DOHH2 (cell line): ENCODE results near the gene NUP93.

ENCODE experiments used
- H3F3A ChIP-seq: fragments of 200-600 bp; sonication (generic), shearing (Covaris generic); 2 replicates; pipeline ENCODE4 v1.6.0; 2016; ENCODE audit warnings: antibody characterized with exemption, mild to moderate bottlenecking; ENCODE audit not compliant: control insufficient read depth, insufficient read depth
- H3K27ac ChIP-seq: fragments of 200-600 bp; sonication (generic); 2 replicates; pipeline ENCODE4 v1.5.1; 2014; ENCODE audit warnings: low read depth, mild to moderate bottlenecking, low read length, moderate library complexity
- H3K27me3 ChIP-seq: fragments of 200-600 bp; sonication (generic); 2 replicates; pipeline ENCODE4 v1.6.1; 2014; ENCODE audit warnings: mild to moderate bottlenecking, low read length, mixed read lengths; ENCODE audit not compliant: control insufficient read depth
- H3K36me3 ChIP-seq: fragments of 200-600 bp; sonication (generic); 2 replicates; pipeline ENCODE4 v1.6.1; 2014; ENCODE audit warnings: mild to moderate bottlenecking, low read length, moderate library complexity, mixed read lengths; ENCODE audit not compliant: control insufficient read depth
- H3K4me1 ChIP-seq: fragments of 200-600 bp; sonication (generic); 2 replicates; pipeline ENCODE4 v1.6.1; 2014; ENCODE audit warnings: mild to moderate bottlenecking, low read length, mixed read lengths; ENCODE audit not compliant: control insufficient read depth
- H3K4me2 ChIP-seq: fragments of 200-600 bp; sonication (generic); 2 replicates; pipeline ENCODE4 v1.6.0; 2014; ENCODE audit warnings: mild to moderate bottlenecking, low read length, moderate library complexity
- H3K4me3 ChIP-seq: fragments of 200-600 bp; sonication (generic); 2 replicates; pipeline ENCODE4 v1.5.1; 2014; ENCODE audit warnings: mild to moderate bottlenecking, low read length, mixed read lengths
- H3K79me2 ChIP-seq: fragments of 200-600 bp; sonication (generic); 2 replicates; pipeline ENCODE4 v1.6.1; 2014; ENCODE audit warnings: mild to moderate bottlenecking, low read length, mixed read lengths; ENCODE audit not compliant: control insufficient read depth
- H3K9me2 ChIP-seq: fragments of 200-600 bp; sonication (generic); replicated peaks from 2 replicates; pipeline ENCODE4 v1.6.1; 2014; ENCODE audit warnings: mild to moderate bottlenecking, low read length, mixed read lengths; ENCODE audit not compliant: control insufficient read depth
- H3K9me3 ChIP-seq: fragments of 200-600 bp; sonication (generic); 2 replicates; pipeline ENCODE4 v1.6.1; 2014; ENCODE audit warnings: antibody characterized with exemption, low read length, mixed read lengths; ENCODE audit not compliant: control insufficient read depth, insufficient read depth
- H4K20me1 ChIP-seq: fragments of 200-600 bp; sonication (generic); 2 replicates; pipeline ENCODE4 v1.6.0; 2014; ENCODE audit warnings: low read depth, mild to moderate bottlenecking, antibody characterized with exemption, low read length, moderate library complexity; ENCODE audit not compliant: control insufficient read depth, insufficient read depth
- EZH2phosphoT487 ChIP-seq: fragments of 200-600 bp; sonication (generic); IDR thresholded peaks from 2 replicates; pipeline ENCODE4 v1.6.1; 2017; ENCODE audit warnings: borderline replicate concordance, mild to moderate bottlenecking, antibody characterized with exemption, low read length, moderate library complexity, mixed read lengths
- TF ChIP-seq, protein P1 (sequence below): fragments of 200-600 bp; sonication (generic); IDR thresholded peaks from one replicate; pipeline ENCODE4 v1.5.1; 2014; ENCODE audit warnings: antibody characterized with exemption, mild to moderate bottlenecking, low read depth, low read length; ENCODE audit not compliant: poor library complexity, severe bottlenecking

The NUP93 gene

DNA sequence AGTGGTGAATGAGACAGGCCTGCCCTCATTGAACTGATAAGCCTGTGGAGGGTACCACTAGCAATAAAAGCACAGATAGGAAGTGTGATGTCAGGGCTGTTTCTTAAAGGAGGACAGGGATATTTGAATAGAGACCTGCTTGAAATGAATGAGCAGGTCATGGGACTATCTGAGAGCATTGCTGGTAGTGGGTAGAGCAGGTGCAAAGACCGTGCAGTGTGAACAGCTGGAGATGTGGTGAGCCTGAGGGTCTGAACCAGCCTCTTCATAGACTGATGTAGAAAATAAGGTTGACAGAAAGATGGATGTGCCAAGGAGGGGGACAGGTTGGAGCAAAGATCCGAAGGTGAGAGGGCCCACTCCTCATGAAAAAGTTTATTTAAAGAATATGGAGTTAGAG, 2.4 kb downstream of the NUP93 start:
- Histone ChIP-seq H3K4me2 (peak overlapping the region; percentile 76), H3K27ac (no peak overlapping the region), H3F3A (no peaks in the 10 kb centered on the region), H3K9me2 (no peaks in the 10 kb centered on the region), H3K79me2 (peaks cover 78% of the 10 kb centered on the region), H3K27me3 (no peaks in the 10 kb centered on the region), H3K4me3 (peak overlapping the region; percentile 100), H3K9me3 (no peaks in the 10 kb centered on the region), H3K36me3 (peaks cover 16% of the 10 kb centered on the region), H3K4me1 (peaks cover 55% of the 10 kb centered on the region), H4K20me1 (peaks cover 24% of the 10 kb centered on the region; the same call in 1 of the 2 replicates)
- TF ChIP-seq, protein P1, sequence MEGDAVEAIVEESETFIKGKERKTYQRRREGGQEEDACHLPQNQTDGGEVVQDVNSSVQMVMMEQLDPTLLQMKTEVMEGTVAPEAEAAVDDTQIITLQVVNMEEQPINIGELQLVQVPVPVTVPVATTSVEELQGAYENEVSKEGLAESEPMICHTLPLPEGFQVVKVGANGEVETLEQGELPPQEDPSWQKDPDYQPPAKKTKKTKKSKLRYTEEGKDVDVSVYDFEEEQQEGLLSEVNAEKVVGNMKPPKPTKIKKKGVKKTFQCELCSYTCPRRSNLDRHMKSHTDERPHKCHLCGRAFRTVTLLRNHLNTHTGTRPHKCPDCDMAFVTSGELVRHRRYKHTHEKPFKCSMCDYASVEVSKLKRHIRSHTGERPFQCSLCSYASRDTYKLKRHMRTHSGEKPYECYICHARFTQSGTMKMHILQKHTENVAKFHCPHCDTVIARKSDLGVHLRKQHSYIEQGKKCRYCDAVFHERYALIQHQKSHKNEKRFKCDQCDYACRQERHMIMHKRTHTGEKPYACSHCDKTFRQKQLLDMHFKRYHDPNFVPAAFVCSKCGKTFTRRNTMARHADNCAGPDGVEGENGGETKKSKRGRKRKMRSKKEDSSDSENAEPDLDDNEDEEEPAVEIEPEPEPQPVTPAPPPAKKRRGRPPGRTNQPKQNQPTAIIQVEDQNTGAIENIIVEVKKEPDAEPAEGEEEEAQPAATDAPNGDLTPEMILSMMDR: no peak
- no peak for TF ChIP-seq EZH2phosphoT487

DNA sequence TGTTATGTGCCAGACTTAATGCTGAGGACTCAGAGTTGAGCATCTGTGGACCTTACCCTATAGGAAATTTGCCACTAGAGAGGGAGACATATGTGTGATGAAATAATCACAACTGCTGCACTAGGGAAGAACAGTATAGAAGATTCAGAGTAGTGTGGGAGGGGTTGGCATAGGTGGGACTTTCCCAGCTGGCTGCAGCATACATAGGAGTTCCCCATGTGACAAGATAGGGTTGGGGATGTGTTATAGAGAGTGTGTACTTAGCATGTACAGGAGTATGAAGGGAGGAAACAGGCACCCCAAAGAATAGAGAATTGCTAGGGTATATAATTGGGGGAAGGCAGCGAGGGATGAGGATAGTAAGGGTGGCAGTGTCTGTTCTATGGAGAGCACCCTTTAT, 2.9 kb downstream of the NUP93 start:
- H3K4me2 ChIP-seq: peak overlapping the region; percentile 76; the same call in 1 of the 2 replicates
- H3F3A ChIP-seq: no peaks in the 10 kb centered on the region
- no peak overlapping the region for H3K4me3 ChIP-seq
- H3K4me1 ChIP-seq: peaks cover 55% of the 10 kb centered on the region
- peaks cover 16% of the 10 kb centered on the region for H3K36me3 ChIP-seq
- H3K27ac ChIP-seq: no peak overlapping the region
- TF ChIP-seq, protein P1: no peak
- TF ChIP-seq EZH2phosphoT487: no peak
- no peaks in the 10 kb centered on the region for H3K9me2 ChIP-seq
- H3K9me3 ChIP-seq: no peaks in the 10 kb centered on the region
- H3K79me2 ChIP-seq: peaks cover 83% of the 10 kb centered on the region
- no peaks in the 10 kb centered on the region for H3K27me3 ChIP-seq
- peaks cover 24% of the 10 kb centered on the region; the same call in 1 of the 2 replicates for H4K20me1 ChIP-seq

DNA sequence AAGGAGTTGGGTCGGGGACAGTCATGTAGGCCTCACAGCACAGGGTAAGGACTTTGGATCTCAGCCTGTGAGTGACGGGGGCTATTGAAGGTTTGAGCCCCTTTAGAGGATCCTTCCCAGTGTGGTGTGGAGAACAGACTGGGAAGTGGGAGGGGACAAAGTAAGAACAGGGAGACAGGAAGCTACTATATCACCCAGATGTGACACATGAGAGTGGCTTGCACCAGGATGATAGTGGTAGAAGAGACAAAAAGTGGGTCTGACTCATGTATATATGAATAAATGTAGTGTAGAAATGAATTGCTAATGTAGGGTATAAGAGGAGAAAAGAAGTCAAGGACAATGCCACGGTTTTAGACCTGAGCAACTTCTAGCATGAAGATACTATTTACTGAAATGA, 4.5 kb downstream of the NUP93 start:
- TF ChIP-seq, protein P1: no peak
- no peak for TF ChIP-seq EZH2phosphoT487
- Histone ChIP-seq H3K79me2 (peaks cover 91% of the 10 kb centered on the region), H3K27me3 (no peaks in the 10 kb centered on the region), H3K9me2 (no peaks in the 10 kb centered on the region), H3K4me1 (peaks cover 47% of the 10 kb centered on the region), H3K36me3 (peaks cover 21% of the 10 kb centered on the region), H3K4me2 (no peak overlapping the region), H3K9me3 (no peaks in the 10 kb centered on the region), H3F3A (no peaks in the 10 kb centered on the region), H3K27ac (no peak overlapping the region), H3K4me3 (no peak overlapping the region), H4K20me1 (peaks cover 24% of the 10 kb centered on the region; the same call in 1 of the 2 replicates)

DNA sequence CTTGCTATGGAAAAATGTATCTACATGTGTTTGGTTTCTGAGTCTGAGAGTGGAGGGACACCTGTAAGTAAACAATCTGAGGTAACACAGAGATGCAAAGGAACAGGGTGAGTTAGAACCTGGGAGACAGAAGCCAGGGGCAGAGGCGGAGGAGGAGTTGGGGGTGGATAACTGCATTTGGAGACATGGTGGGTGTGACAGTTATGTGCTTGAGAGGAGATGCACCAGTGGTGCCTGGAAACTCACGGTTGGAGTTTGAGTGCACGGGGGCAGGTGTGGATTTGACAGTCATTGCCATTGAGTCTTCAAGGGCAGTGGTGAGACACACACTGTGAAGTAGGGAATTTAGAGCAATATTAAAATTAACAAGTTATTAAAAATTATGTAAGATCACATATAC, 6.5 kb downstream of the NUP93 start:
- Histone ChIP-seq H4K20me1 (peaks cover 24% of the 10 kb centered on the region; the same call in 1 of the 2 replicates), H3K4me3 (no peak overlapping the region), H3F3A (no peaks in the 10 kb centered on the region), H3K79me2 (peaks cover 76% of the 10 kb centered on the region), H3K27me3 (no peaks in the 10 kb centered on the region), H3K9me3 (no peaks in the 10 kb centered on the region), H3K4me1 (peaks cover 36% of the 10 kb centered on the region), H3K9me2 (no peaks in the 10 kb centered on the region), H3K36me3 (peaks cover 21% of the 10 kb centered on the region), H3K27ac (no peak overlapping the region), H3K4me2 (no peak overlapping the region)
- TF ChIP-seq EZH2phosphoT487: no peak
- TF ChIP-seq, protein P1: no peak
